ENCODE measurements around the gene SNTA1.
"Not testable (repeated sequence)": the region's sequence is repeated elsewhere in the genome, so short reads cannot be mapped to it uniquely, and the experiment has no call there.

Gene SNTA1

GRCh38 chr20:33391722-33392415 lies 51.7 kb downstream of the SNTA1 start:
- DNase-seq, result no peak

GRCh38 chr20:33389326-33389725 lies 54.2 kb downstream of the SNTA1 start:
- not testable (repeated sequence) for DNase-seq

- no peak for DNase-seq
These were observed 55.3 kb downstream of the SNTA1 start for GRCh38 chr20:33388268-33388667.

GRCh38 chr20:33387177-33387576 lies 56.4 kb downstream of the SNTA1 start:
- DNase-seq, result no peak

DNA sequence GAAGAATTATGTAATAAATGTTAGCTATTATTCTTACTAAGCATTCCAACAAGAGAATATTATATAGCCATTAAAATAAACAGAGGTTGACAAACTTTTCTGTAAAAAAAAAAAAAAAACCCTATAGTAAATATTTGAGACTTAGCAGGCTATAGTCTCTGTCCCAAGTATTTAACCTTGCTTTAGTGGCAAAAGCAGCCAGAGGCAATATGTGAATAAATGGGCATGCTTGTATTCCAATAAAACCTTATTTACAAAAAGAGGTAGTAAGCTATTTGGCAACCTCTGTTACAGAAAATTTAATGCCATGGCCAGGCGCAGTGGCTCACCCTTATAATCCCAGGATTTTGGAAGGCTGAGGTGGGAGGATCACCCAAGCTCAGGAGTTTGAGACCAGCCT lies 56.9 kb downstream of the SNTA1 start:
- no peak for DNase-seq

- DNase-seq, result no peak
These were observed 66.2 kb downstream of the SNTA1 start for GRCh38 chr20:33377366-33377765.

GRCh38 chr20:33373735-33374605 lies 69.6 kb downstream of the SNTA1 start:
- DNase-seq, result no peak

GRCh38 chr20:33372993-33373441 lies 70.5 kb downstream of the SNTA1 start:
- no peak for DNase-seq

DNA sequence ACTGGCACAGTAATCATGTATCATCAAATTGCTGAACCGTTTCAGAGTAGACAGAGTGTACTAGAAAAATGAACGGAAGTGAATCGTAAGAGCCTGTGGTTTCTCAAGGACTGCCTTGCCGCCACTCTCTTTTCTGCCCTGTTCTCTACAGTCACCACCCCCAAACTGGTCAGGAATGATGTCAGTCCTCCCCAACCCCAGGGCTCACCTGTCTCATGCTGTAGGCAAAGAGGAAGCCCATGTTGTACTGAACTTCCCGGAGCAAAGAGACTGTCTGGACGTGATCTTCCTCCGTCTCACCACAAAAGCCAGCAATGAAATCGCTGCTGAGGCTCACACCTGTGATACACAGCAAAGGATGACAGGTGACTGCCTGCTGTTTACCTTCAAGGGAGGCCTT lies 73.3 kb downstream of the SNTA1 start:
- DNase-seq, result no peak

DNA sequence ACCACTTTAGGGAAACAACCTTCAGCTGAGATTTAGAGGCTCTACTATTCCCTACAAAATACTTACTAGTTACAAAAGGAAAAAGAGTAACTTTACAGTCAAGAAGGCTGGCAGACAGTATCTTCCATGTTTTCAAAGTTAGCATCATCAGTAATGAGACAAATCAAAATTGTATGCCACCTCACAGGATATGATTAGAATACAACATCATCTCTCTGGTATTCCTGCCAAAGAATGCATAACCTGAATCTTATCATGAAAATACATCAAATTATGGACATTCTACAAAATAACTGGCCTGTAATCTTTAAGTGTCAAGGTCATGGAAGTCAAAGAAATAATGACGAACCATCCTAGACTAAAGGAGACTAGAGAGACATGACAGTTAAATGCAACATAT lies 80.7 kb downstream of the SNTA1 start:
- DNase-seq, result no peak

DNA sequence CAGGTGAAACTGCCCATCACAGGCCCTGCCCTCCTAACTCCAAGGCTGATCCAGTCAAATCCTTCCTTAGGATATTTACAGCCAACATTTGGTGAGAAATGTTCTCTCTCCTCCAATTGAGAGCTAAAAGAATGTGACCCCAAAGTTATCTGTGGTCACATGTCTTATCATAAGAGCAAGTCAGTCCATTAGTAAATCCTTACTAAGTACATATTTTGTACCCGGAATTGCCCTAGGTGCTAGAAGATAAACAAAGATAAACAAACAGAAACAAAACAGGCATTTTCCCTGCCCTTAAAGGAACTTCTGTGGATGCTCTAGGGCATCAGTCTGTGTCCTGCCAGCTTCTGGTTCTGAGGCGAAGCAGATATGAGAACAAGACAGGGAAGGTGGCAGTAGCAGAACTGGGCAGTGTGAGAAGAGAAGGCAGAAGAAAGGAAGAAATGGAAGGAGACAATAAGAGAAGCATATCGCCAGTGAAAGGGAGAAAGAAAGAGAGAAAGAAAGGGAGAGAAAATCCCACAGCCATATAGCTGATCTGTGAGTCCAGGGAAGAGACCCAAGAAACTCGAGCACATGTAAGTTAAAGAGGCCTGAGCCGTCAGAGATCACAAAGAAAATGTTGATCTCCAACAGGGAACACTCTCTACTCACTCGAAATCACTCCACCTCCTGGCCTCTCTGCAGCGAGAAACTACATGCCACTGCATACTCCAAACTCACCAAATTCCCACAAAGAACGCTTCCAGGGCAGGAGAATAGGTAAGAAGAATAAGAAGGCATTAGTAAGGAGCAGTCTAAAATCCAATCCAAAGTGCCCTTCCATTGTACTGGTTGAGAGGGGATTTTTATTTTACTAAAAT lies 83.9 kb downstream of the SNTA1 start:
- DNase-seq, result no peak
